Endometrial microvascular endothelial cells (primary cell): Measurements from ENCODE around the gene STAT5A. TPM values are rescaled to one million over a fixed set of nuclear protein-coding genes. Genes with fewer than 3 reads are reported as not detected.
"Not testable (repeated sequence)": the region's sequence is repeated elsewhere in the genome, so short reads cannot be mapped to it uniquely, and the experiment has no call there.

ENCODE experiments used
- in situ Hi-C: cut with HindIII; loops from 2 replicates; pipeline ENCODE4 v1.10.0; 2017; ENCODE audit warnings: low sequenced_read_pairs, low pct_unique_long_range_greater_than_20kb; ENCODE audit errors: inconsistent ontology term
- total RNA-seq: library from RNA; depleted of rRNA; stranded (reverse); fragments of >200 nt; gene quantifications from one replicate; pipeline ENCODE4 v1.2.3, GENCODE V29; 2015; ENCODE audit errors: inconsistent ontology term

Gene STAT5A
- total RNA-seq, 1 donor from 2014 or later: 12.5 TPM

DNA sequence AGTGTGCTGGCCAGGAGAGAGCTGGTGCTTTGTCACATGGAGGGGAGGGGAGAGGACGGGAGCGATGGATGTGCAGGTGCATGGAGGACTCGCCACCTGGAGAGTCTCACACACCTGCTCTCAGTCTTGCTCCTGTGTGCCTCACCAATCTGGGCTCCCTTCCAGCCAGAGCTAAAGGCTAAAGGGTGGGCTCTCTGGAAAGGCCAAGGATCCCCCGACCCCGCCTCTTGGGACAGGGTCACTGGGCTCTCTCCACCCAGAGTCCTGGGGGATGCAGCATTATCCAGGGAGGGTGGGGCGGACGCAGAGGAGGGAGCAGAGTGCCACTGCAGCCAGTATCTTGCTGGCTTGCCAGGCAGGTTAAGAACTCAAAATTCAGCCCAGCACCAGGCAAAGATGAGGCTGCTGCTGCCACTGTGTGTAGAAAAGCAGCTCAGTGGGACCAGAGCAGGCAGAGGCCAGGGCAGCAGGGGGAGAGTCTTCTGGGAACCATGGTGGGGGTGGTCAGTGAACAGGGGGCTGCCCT, 6.7 kb upstream of the STAT5A start:
- in situ Hi-C loops: no loop called here

DNA sequence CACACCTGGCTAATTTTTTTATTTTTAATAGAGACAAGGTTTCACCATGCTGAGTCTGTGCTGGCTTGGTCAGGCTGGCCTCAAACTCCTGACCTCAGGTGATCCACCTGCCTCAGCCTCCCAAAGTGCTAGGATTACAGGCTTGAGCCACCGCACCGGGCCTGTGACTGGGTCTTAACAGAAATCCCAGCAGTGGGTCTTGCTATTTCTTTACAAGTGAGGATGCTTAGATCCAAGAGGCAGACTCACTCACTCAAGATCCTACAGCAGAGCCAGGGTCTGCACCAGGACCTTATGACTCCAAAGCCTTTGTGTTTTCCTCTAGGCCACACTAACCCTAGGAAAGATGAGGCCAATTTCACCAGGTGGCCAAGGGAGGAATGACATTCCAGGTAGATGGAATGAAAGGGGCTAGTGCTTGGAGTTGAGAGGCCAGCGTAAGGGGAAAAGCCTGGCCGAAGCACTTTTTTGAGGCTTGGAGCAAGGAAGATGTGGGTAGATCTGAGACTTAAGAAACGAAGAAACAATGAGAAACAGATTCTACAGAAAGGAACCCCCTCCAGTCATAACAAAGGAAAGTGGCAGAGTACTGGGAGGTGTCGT, 5.7 kb upstream of the STAT5A start:
- in situ Hi-C loops: no loop called here

DNA sequence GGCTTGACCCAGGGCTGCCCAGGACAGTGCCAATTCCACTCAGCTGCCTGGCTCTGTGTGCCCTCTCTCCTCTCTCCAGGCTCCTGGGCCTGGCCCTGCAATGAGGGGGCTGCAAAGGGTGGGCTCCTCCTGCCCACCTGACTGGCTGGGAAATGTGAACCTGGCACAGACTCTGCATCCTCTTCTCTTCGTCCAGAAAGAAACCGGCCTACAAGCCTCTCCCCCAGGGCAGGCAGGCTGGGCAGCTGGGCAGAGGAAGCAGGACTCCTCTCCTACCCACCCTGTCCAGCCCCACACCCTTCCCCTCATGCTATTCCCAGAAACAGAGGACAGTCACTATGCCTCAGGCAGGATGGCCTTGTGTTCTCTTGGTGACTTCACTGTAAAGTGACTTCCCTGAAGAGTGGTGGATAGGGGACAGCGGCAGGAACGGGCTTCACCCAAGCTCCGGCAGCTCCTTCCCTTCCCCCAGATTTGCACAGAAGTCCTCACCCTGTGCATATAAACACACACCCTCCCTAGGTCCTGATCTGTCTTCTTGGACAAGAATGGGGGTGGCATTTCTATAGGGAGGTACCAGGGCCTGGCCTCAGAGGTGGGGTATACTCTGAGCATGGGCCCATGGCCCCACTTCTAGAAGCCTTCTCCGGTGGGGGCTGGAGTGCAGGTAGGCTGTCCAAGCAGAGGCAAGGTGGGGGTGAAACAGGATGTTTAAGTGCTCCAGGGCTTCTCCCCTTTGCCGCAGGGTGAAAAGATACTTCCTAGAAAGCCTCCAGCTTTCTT, 4.9 kb upstream of the STAT5A start:
- in situ Hi-C loops: no loop called here

DNA sequence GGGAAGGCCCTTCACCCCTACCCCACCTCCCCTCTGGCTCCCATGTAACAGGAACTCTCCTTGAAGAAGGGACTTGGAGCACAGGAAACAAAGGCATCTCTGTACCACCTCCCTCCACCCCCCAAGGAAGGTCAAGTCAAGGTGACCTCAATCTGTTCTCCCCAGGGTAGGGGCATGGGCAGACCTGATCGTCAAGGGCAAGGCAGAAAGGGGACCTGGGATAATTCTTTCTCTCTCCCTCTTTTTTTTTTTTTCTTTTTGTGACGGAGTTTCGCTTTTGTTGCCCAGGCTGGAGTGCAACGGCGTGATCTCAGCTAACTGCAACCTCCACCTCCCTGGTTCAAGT, 4.3 kb upstream of the STAT5A start:
- in situ Hi-C loops: no loop called here

DNA sequence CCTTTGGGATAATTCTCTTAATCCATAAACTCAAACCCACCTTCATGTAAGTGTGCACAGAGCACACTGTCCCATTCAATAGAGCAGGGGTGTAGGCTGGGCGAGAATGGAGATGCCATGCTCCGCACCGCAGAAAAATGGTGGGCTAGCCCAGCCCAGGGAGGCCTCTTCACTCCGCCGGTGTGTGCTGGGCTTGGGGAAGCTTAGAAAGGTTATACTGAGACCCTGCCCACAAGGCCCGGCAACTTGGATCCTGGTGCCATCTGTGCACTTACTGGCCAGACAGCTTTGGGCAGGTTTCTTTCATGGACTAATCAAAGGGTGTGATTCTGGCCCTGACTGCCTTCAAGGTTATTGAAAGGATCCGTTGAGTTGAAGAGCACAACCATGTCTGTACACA, 3.7 kb upstream of the STAT5A start:
- in situ Hi-C loops: no loop called here

DNA sequence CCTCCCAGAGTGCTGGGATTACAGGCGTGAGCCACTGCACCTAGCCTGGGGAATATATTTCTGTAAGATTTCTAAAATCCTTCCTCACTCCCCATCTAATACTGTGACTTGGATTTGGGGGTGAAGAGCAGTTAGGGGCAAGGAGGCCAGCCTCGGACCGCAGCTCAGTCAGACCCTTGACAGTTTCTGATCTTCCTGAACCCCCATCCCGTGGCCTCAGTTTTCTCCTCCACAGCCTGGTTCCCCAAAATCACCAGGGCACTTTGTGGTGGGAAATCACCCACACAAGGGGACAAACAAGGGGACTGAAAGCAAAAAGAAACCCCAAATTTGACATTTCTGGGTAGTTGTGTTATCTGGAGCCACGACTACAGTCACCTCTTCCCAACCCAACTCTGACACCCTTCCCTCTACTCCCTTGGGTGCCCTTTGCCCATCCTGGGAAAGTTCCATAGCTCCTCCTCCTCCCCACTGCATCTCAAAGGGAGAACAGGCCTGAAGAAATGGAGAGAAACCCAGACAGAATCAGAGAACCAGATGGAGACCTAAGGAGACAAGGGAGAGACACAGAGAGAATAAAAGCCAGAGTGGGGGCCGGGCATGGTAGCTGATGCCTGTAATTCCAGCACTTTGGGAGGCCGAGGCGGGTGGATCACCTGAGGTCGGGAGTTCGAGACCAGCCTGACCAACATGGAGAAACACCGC, 2.8 kb upstream of the STAT5A start:
- in situ Hi-C loops: no loop called here

DNA sequence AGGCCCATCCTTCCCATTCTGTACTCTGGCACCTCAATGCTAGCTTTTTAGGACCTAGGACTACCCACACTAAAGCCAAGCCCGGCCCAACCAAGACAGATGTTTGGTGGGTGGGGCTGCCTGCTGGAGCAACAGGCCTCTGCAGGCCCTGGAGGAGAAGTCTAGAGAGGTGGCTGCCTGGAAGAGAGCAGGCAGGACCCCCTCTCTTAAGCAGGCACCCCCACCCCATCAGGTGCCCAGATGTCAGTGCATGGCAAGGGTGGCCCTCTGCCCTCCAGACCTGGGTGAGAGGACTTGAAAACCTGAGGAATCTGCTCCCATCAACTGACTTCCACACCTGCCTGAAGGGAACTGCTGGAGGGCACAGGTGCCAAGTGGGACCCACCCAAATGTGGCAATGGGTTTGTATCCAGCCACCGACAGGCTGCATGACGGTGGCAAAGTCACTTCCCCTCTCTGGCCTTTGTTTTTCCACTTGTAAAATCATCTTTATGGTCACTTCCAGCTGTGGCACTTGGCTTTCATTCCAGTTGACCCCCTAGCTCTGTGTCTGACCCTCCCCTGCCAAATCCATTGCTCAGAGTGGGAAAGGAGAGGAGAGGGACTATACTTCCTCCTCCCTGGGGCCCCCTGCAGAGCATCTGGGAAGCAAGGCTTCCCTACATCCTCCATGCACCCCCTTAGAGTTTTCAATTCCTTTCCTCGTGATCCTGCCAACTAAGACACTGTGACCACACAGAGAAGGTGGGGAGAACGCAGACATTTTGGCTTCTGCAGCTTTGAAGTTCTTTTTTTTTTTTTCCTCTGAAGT, 1.7 kb upstream of the STAT5A start:
- in situ Hi-C loops: no loop called here

DNA sequence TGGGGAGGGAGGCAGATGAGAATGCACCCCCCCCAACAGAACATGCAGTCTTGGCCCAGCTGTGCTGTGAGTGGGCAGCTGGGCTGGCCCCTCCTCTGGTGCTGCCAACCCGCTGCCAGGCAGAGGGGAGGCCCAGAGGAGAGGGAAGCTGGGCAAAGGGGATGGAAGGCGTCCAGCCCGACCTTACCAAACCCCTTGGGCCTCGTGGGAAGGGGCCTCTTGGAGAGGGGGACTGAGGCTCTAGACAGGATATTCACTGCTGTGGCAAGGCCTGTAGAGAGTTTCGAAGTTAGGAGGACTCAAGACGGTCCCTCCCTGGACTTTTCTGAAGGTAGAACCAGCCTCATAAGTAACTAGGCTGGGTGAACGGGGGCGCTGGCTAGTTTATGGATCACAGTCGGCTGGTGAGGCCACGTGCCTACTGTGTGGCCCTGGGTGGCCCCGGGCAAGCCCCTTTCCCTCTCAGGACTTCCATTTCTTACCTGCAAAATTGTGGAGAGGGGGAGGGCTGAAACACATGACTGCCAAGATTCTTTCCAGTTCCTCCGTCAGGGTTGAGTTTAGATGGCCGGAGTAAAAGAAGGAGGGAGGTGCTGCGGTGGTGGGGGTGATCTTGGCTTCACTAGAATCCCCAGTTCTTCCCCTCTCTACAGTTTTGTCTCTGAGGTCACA, 857 bp upstream of the STAT5A start:
- in situ Hi-C loops: no loop called here

DNA sequence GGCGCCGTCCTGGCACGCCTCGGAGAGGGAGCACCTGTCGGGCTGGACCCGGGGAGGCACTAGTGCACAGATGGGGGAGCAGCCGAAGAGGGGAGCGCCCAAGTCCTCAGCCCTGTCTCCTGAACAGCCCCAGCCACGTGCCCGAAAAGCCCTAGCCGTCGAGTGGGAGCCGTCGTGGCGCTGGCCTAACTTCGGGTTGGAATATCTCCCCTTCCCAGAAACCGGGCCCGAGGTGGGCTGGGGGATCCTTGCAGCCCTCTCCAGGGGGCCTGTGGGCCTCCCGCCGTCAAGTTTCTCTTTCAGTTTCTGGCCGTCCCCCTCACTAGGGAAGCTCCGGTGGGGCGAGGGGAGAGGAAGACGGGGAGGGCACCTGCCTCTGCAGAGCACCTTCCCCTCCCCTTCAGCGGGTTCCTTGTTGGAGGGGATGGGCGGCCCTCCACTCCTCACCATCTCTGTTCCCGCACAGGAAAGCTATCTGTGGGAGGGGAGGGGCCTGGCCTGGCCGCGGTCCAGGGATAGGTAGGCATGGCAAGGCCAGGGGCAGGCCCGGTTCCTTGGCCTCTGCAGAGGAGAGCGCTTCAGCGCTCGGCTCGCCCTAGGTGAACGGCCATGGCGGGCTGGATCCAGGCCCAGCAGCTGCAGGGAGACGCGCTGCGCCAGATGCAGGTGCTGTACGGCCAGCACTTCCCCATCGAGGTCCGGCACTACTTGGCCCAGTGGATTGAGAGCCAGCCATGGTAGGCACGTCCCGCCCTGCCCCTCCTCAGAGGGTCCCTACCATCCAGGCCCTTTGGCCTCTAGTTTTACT, 709 bp downstream of the STAT5A start:
- in situ Hi-C loops: no loop called here

DNA sequence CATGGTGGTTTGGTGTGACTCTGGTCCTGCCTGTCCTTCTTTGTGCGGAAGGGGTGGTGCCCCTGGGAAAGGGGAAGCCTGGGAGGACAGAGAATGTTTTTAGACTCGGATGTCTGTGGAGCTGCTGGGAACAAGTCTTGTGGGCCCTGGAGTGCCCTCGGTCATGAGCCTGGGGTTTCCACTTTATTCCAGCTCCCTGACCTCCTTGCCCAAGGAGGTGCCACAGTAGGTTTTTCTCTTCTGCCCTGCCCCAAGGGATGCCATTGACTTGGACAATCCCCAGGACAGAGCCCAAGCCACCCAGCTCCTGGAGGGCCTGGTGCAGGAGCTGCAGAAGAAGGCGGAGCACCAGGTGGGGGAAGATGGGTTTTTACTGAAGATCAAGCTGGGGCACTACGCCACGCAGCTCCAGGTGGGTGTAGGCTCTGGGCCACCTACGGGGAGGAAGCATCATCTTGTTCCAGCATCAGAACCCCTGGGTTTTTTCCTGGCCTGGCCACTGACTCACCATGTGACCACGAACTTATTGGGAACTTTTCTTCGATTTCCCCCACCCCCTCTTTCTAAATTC, 1.4 kb downstream of the STAT5A start:
- in situ Hi-C loops: no loop called here

DNA sequence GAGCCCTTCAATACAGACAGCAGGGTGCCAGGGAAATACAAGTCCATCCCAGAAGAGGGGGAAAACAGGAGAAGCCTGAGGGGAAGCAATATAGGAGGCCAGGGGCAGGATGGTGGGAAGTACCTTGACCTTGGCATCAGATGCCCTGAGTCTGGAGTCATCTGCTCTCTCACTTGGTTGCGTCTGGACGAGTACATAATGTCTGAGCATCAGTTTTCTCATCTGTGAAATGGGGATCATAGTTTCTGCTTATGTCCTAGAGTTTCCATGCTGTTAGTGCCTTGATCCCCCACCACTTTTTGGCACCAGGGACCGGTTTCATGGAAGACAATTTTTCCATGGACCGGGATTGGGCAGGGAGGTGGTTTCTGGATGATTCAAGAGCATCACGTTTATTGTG, 2.3 kb downstream of the STAT5A start:
- in situ Hi-C loops: no loop called here

DNA sequence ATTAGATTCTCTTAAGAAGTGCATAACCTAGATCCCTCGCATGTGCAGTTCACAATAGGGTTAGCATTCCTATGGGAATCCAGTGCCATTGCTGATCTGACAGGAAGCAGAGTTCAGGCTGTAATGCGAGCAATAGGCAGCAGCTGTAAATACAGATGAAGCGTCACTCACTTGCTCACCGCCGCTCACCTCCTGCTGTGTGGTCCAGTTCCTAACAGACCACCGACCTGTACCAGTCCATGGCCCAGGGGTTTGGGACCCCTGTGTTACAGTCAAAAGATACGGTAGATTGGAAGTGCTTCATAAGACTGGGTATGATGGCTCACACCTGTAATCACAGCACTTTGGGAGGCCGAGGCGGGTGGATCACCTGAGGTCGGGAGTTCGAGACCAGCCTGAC, 2.8 kb downstream of the STAT5A start:
- in situ Hi-C loops: no loop called here

DNA sequence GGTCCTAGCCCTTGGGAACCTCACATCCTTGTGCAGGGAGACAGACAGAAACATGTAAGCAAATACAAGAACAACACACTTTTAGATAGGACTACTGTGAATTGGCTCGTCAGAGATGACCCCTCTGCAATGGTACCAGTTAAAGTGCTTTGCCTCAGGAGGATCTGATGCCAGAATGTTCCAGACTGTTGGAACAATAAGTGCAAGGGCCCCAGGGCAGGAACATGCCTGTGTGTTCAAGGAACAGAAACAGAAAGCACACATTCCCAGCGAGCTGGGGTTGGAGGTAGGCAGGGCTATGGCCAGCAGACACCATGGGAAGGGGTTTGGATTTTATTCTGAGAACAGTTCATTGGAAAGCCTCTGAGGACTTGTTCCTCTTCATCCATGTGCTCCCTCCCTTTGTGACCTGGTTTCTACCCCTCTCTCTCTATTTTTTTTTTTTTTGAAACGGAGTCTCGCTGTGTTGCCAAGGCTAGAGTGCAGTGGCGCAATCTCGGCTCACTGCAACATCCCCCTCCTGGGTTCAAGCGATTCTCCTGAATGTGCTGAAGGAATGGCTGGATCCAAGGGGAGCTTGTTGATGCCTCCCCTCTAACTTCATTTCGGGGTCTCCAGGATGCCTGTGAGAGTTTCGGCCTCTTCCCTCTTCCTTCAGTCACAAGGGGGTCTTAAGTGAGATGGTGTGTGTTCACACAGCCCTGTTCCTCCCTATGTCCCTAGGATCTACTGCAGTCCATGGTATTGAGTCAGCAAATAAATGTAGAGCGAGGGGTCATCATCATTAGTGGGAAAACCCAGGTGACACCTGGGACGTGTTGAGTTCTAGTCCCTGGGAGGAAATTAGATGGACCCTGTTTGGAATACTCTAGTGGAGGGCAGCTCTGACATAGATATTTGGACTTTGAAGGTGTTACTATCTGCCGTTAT, 6.4 kb downstream of the STAT5A start:
- in situ Hi-C loops: no loop called here

DNA sequence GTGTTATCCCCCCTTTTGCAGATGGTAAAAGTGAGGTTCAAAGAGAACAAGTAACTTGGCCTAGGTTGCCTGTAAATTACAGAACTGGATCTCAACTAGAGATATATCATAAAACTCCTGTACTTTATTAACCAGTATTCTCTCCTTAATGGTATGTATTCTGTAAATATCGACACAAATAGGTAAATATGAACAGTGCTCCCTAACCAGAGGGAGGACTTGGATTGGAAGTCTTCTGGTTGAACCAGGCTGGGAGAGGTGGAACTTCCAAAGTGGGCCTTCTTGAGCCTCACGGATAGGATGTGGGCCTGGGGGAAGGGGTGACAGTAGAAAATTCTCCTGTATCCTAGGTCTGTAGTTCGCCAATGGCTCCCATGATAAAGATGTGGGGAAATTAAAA, 7.7 kb downstream of the STAT5A start:
- in situ Hi-C loops: no loop called here

DNA sequence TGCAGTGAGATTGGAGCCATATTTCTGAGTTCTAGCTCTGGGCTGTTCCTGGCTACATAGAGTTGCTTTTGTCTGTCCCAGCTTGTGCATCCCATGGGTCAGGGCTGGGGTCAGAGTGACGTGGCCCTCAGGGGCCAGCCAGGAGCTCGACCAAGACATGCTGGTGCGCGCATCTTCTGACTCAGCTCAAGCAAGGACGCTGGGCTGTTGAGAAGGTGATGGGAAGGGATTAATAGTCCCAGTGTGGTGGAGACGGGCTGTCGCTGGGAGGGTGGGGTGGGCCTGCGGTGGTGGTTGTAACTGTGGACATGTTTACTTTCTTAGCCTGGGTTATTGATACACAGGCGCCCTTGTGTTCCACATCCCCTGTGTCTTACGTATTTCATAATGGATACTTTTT, 9.5 kb downstream of the STAT5A start:
- in situ Hi-C loops: not testable (repeated sequence)

DNA sequence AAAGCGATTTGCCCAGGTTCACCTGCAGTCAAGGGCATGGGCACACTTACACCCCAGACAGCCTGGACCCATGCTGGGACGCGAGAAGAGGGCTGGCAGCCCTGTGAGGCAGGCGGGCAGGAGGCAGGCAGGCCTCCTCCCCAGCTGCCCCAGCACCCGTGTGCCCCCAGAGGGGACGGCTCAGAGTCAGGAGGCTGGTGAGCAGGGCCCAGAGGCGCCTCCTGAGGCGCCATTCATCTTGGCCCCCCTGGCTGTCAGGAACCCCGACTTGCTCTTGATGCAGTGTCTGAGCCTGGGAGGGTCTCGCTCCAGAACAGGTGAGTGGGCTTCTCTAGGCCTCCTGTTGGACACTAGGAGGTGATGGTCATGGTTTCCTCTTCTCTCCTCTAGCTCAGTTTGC, 11.1 kb downstream of the STAT5A start:
- in situ Hi-C loops: not testable (repeated sequence)

DNA sequence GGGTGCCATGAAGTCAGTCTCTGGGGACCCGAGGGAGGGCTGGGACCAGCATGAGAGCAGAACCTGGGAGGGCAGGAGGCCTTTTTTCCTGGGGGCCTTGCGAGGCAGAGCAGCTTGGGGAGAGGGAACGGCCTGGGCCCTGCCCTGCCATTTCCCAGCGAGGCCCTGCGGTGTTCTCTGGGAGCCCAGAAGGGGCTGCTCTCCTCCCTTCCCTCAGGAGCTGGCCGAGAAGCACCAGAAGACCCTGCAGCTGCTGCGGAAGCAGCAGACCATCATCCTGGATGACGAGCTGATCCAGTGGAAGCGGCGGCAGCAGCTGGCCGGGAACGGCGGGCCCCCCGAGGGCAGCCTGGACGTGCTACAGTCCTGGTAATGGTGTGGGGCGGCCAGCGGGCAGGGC, 11.6 kb downstream of the STAT5A start:
- in situ Hi-C loops: not testable (repeated sequence)
